H7 (cell line): ENCODE data around the gene KRTAP24-1. TPM values are rescaled to one million over a fixed set of nuclear protein-coding genes. Genes with fewer than 3 reads are reported as not detected.

Experiments
- DNase-seq: peaks from one replicate; pipeline ENCODE4 v3.0.0; 2012
- H3K27me3 ChIP-seq: 2 replicates; pipeline ENCODE4 v1.6.0; 2011; ENCODE audit warnings: mild to moderate bottlenecking, low read length; ENCODE audit not compliant: control insufficient read depth, insufficient read depth
- H3K36me3 ChIP-seq: replicated peaks from 2 replicates; pipeline ENCODE4 v1.5.1; 2011; ENCODE audit warnings: low read length; ENCODE audit not compliant: control insufficient read depth, insufficient read depth
- H3K4me3 ChIP-seq: 2 replicates; pipeline ENCODE4 v1.5.1; 2011; ENCODE audit warnings: low read depth, mild to moderate bottlenecking, control low read depth, low read length, moderate library complexity; ENCODE audit not compliant: insufficient read depth
- total RNA-seq: library from RNA; depleted of rRNA; stranded (reverse); fragments of >200 nt; shearing (Covaris generic); gene quantifications from 2 replicates; pipeline ENCODE4 v1.2.3, GENCODE V29; 2014; rRNA removed

KRTAP24-1 gene
- total RNA-seq, 1 experiment from 2014 or later, result not detected

GRCh38 chr21:30251781-30252180 lies 31.0 kb downstream of the KRTAP24-1 start:
- Histone ChIP-seq H3K27me3 (no peaks in the 10 kb centered on the region), H3K36me3 (no peaks in the 10 kb centered on the region), H3K4me3 (no peak overlapping the region)
- no peak for DNase-seq

GRCh38 chr21:30249936-30250335 lies 32.8 kb downstream of the KRTAP24-1 start:
- no peak for DNase-seq
- H3K36me3 ChIP-seq, result no peaks in the 10 kb centered on the region
- H3K4me3 ChIP-seq, result no peak overlapping the region
- H3K27me3 ChIP-seq, result no peaks in the 10 kb centered on the region

DNA sequence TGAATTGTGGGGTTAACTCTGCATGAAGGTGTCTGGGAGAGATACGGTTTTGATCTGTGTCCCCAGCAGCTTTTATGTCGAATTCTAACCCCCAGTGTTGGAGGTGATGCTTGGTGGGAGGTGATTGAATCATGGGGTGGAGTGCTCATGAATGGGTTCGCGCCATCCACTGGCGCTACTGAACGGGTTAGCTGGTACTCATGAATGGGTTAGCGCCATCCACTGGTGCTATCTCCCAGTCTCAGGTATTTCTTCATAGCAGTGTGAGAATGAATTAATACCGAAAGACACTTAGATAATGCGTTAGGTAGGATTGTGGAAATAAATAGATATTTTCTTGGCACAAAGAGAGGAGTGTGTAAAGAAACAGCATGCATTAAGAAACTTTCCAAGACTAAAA lies 33.9 kb downstream of the KRTAP24-1 start:
- no peaks in the 10 kb centered on the region for H3K27me3 ChIP-seq
- H3K36me3 ChIP-seq, result no peaks in the 10 kb centered on the region
- no peak overlapping the region for H3K4me3 ChIP-seq
- DNase-seq, result peak; percentile 1

GRCh38 chr21:30245061-30245460 lies 37.7 kb downstream of the KRTAP24-1 start:
- Histone ChIP-seq H3K4me3 (no peak overlapping the region), H3K36me3 (no peaks in the 10 kb centered on the region), H3K27me3 (no peaks in the 10 kb centered on the region)
- DNase-seq, result no peak

- Histone ChIP-seq H3K36me3 (no peaks in the 10 kb centered on the region), H3K27me3 (no peaks in the 10 kb centered on the region), H3K4me3 (no peak overlapping the region)
- DNase-seq, result no peak
Measured at GRCh38 chr21:30243691-30244090, 39.1 kb downstream of the KRTAP24-1 start.

DNA sequence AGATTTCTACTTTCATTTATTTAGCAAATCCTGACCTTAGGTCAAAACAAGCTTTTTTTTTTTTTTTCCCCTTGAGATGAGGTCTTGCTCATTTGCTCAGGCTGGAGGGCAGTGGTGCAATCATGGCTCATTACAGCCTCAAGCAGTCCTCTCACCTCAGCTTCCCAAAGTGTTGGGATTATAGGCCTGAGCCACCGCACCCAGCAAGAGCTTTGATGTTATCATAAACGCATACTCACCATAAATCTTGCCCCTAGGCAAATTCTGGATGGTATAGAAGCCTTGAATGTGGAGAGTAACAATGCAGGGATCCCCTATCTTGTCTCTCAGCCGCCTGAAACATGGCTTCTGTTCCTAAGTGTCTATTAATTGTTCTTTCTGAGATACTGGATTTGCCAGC lies 42.1 kb downstream of the KRTAP24-1 start:
- Histone ChIP-seq H3K36me3 (no peaks in the 10 kb centered on the region), H3K27me3 (no peaks in the 10 kb centered on the region), H3K4me3 (no peak overlapping the region)
- DNase-seq, result no peak

- no peaks in the 10 kb centered on the region for H3K36me3 ChIP-seq
- DNase-seq, result no peak
- no peak overlapping the region for H3K4me3 ChIP-seq
- no peaks in the 10 kb centered on the region for H3K27me3 ChIP-seq
Measured at GRCh38 chr21:30238168-30238567, 44.6 kb downstream of the KRTAP24-1 start.

GRCh38 chr21:30234643-30235042 lies 48.1 kb downstream of the KRTAP24-1 start:
- DNase-seq, result no peak
- H3K4me3 ChIP-seq, result no peak overlapping the region
- no peaks in the 10 kb centered on the region for H3K36me3 ChIP-seq
- no peaks in the 10 kb centered on the region for H3K27me3 ChIP-seq

DNA sequence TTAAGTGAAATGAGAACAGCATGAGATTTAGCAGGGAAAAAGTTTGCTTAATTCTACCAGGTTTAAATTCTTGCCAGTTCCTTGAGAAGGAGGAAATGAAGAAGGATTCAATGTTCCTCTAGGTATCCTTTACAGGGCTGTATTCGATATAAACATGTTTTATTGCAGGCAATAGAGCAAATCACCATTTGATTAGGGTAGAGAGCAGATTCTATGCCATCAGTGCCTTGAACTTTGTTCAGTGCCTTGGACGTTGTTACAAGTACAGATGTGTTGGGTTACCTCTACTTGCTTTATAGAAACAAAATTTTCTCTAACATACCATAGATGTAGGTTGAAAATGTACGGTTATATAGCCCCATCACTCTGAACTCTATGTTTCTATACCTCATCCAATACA lies 48.7 kb downstream of the KRTAP24-1 start:
- no peak overlapping the region for H3K4me3 ChIP-seq
- DNase-seq, result no peak
- no peaks in the 10 kb centered on the region for H3K27me3 ChIP-seq
- no peaks in the 10 kb centered on the region for H3K36me3 ChIP-seq

- Histone ChIP-seq H3K36me3 (no peaks in the 10 kb centered on the region), H3K4me3 (no peak overlapping the region), H3K27me3 (no peaks in the 10 kb centered on the region)
- no peak for DNase-seq
Measured at GRCh38 chr21:30233228-30234020, 49.3 kb downstream of the KRTAP24-1 start.

DNA sequence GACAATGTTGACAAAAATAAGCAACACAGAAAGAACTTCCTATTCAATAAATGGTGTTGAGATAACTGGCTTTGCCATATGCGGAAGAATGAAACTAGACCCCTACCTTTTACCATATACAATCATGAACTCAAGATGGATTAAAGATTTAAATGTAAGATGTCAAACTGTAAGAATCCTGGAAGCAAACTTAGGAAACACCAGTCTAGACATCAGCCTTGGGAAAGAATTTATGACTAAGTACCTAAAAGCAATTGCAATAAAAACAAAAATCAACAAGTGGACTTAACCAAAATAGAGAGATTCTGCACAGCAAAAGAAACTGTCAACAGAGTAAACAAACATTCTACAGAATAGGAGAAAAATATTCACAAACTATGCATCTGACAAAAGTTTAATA lies 50.7 kb downstream of the KRTAP24-1 start:
- H3K27me3 ChIP-seq, result no peaks in the 10 kb centered on the region
- DNase-seq, result no peak
- no peak overlapping the region for H3K4me3 ChIP-seq
- H3K36me3 ChIP-seq, result no peaks in the 10 kb centered on the region

Other genes with a start within 250 kb of the KRTAP24-1 start
- gene CLDN17, start 116.1 kb downstream of the KRTAP24-1 start, total RNA-seq, result not detected in 2 replicates
- not detected in 2 replicates for gene CLDN8, start 66.9 kb downstream of the KRTAP24-1 start, total RNA-seq
- not detected in 2 replicates for gene KRTAP25-1, start 6.6 kb upstream of the KRTAP24-1 start, total RNA-seq
- not detected in 2 replicates for gene KRTAP26-1, start 37.4 kb upstream of the KRTAP24-1 start, total RNA-seq
- not detected in 2 replicates for gene KRTAP27-1, start 54.7 kb upstream of the KRTAP24-1 start, total RNA-seq
- not detected in 2 replicates for gene KRTAP23-1, start 65.7 kb upstream of the KRTAP24-1 start, total RNA-seq
- not detected in 2 replicates for gene KRTAP13-2, start 89.3 kb upstream of the KRTAP24-1 start, total RNA-seq
- not detected in 2 replicates for gene KRTAP13-1, start 113.1 kb upstream of the KRTAP24-1 start, total RNA-seq
- not detected in 2 replicates for gene KRTAP13-3, start 143.0 kb upstream of the KRTAP24-1 start, total RNA-seq
- gene KRTAP13-4, start 147.3 kb upstream of the KRTAP24-1 start, total RNA-seq, result not detected in 2 replicates
- not detected in 2 replicates for gene KRTAP15-1, start 157.3 kb upstream of the KRTAP24-1 start, total RNA-seq
- not detected in 2 replicates for gene KRTAP19-1, start 197.4 kb upstream of the KRTAP24-1 start, total RNA-seq
- gene KRTAP19-2, start 204.5 kb upstream of the KRTAP24-1 start, total RNA-seq, result not detected in 2 replicates
- gene KRTAP19-3, start 209.1 kb upstream of the KRTAP24-1 start, total RNA-seq, result not detected in 2 replicates
- not detected in 2 replicates for gene KRTAP19-4, start 214.2 kb upstream of the KRTAP24-1 start, total RNA-seq
- not detected in 2 replicates for gene KRTAP19-5, start 219.2 kb upstream of the KRTAP24-1 start, total RNA-seq